ENCODE results near the gene CXCL11. TPM values are rescaled to one million over a fixed set of nuclear protein-coding genes. Genes with fewer than 3 reads are reported as not detected.

CXCL11 gene
- not detected for polyA plus RNA-seq (2012; ENCODE audit: insufficient read depth, insufficient read length, low read depth)

DNA sequence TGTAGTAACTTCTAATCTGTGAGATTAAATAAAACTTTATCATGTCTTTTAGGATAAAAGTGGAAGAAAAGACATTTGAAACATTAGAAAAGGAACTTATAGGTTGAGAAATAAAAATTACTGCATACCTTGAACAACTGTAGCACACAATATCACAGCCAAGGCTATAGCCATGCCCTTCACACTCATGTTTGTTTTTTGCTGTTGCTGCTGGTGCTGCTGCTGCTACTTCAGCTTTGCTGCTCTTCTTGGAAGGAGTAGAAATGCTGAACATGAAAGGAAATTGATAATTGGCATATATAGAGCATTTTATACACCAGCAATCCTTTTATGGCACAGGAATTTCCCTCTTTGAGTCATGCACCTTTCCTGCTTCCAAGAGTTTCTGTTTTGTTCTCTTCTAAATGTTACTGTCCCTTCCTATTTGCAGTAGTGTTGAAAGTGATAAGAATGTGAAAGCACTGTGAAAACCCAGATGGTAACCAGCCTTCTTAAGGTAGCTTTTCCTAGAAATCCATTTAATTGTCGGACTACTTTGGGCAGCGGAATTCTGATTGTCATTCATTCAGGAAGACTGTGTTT is at the start of gene CXCL11:
TSS of gene CXCL11 (minus strand) at position 272 of the 582 bp plus-strand sequence. CDS start at position 189, 83 bp downstream.
- H3K4me1 ChIP-seq = no peaks in the 10 kb centered on the region
- peaks cover 30% of the 10 kb centered on the region for H3K27me3 ChIP-seq
- H3K9me3 ChIP-seq = no peaks in the 10 kb centered on the region
- DNase-seq = no peak
- TF ChIP-seq, protein P1, sequence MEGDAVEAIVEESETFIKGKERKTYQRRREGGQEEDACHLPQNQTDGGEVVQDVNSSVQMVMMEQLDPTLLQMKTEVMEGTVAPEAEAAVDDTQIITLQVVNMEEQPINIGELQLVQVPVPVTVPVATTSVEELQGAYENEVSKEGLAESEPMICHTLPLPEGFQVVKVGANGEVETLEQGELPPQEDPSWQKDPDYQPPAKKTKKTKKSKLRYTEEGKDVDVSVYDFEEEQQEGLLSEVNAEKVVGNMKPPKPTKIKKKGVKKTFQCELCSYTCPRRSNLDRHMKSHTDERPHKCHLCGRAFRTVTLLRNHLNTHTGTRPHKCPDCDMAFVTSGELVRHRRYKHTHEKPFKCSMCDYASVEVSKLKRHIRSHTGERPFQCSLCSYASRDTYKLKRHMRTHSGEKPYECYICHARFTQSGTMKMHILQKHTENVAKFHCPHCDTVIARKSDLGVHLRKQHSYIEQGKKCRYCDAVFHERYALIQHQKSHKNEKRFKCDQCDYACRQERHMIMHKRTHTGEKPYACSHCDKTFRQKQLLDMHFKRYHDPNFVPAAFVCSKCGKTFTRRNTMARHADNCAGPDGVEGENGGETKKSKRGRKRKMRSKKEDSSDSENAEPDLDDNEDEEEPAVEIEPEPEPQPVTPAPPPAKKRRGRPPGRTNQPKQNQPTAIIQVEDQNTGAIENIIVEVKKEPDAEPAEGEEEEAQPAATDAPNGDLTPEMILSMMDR (IDR thresholded peaks at IDR 0.05; ENCODE audit: low read depth, low read length) = no peak
- no peak within 1 kb of the TSS for H3K4me3 ChIP-seq (ENCODE audit: low read depth, low read length)
- no peaks in the 10 kb centered on the region for H3K36me3 ChIP-seq

DNA sequence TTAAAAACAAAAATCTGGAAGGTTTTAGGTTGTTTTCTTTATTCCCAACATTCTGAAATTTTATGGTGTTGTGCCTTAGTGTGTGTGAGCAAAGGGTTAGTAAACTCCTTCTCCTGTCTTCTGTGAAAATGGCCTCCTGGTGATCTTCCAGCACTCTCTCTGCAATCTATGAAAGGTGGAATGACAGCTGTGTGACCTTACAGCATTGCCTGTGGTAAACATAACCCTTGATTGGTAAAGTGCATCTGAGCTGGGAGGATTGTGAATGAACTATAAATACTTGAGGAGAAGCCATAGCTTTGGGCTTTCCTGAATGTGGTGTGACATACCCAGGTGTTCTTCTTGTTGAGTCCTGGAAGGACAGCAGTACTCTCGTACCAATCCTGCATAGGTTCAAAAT is 48.7 kb upstream of the CXCL11 start:
- Histone ChIP-seq H3K4me3 (ENCODE audit: low read depth, low read length) (no peak overlapping the region), H3K4me1 (peaks cover 3% of the 10 kb centered on the region), H3K9me3 (no peaks in the 10 kb centered on the region), H3K36me3 (no peaks in the 10 kb centered on the region), H3K27me3 (no peaks in the 10 kb centered on the region)
- DNase-seq = no peak
- TF ChIP-seq, protein P1 (IDR thresholded peaks at IDR 0.05; ENCODE audit: low read depth, low read length) = no peak

DNA sequence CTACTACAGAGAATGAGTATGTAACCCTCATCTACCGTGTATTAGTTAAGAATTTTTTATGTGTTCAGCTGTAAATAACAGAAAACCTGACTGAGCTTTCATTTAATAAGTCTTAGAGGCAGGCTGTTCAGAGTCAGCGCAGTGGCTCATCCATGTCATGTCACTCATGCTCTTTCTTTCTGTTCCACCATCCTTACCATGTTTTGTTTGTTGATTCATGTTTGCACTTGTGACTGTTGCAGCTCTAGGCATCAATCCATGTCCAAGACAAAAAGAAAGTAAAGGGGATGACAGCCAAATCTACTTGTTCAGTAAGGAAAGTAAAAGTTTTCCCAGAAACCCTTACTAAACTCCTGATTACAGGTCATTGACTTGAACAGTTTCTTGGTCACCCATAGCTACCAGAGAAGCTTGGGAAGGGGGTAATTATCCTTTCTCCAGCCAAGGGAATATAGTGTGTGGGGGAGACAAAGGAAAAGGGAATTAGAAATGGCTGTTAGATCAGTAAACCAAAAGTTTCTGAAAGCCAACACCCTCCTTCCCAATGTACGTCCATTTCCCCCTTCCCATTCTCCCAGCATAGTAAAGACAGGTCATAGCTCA is 47.6 kb upstream of the CXCL11 start:
- no peaks in the 10 kb centered on the region; the same call in 1 of the 2 replicates for H3K27me3 ChIP-seq
- no peaks in the 10 kb centered on the region for H3K36me3 ChIP-seq
- peaks cover 3% of the 10 kb centered on the region for H3K4me1 ChIP-seq
- H3K4me3 ChIP-seq (ENCODE audit: low read depth, low read length) = no peak overlapping the region
- H3K9me3 ChIP-seq = no peaks in the 10 kb centered on the region
- DNase-seq = no peak
- TF ChIP-seq, protein P1 (IDR thresholded peaks at IDR 0.05; ENCODE audit: low read depth, low read length) = no peak

DNA sequence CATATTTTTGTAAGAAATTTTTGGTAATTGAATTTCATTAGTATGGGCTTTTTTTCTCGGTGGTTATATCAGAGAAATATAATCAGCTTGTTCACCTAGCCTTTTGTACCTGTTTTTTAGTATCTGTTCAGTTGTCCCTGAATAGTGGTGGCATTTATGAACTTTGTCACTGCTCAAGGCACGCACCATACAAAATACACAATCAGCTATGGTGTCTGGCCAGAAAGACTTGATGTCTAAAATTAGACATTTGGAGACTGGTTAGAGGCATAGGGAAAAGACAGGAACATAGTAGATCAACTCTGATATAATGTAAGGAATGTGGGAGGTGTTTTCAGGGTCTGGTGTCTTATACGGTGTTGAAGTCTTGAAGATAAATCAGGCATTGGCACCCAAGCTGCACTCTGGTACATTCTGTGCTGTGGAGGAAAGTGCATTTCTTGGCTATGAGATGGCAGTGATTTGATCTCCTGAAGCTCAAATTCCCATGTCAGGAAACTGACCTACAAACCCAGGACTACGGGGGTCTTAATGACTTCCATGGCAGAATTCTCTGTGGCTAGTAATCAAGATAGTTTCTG is 42.3 kb upstream of the CXCL11 start:
- Histone ChIP-seq H3K36me3 (no peaks in the 10 kb centered on the region), H3K4me1 (no peaks in the 10 kb centered on the region), H3K27me3 (no peaks in the 10 kb centered on the region; the same call in 1 of the 2 replicates), H3K4me3 (ENCODE audit: low read depth, low read length) (no peak overlapping the region), H3K9me3 (no peaks in the 10 kb centered on the region)
- TF ChIP-seq, protein P1 (IDR thresholded peaks at IDR 0.05; ENCODE audit: low read depth, low read length) = no peak
- DNase-seq = no peak

DNA sequence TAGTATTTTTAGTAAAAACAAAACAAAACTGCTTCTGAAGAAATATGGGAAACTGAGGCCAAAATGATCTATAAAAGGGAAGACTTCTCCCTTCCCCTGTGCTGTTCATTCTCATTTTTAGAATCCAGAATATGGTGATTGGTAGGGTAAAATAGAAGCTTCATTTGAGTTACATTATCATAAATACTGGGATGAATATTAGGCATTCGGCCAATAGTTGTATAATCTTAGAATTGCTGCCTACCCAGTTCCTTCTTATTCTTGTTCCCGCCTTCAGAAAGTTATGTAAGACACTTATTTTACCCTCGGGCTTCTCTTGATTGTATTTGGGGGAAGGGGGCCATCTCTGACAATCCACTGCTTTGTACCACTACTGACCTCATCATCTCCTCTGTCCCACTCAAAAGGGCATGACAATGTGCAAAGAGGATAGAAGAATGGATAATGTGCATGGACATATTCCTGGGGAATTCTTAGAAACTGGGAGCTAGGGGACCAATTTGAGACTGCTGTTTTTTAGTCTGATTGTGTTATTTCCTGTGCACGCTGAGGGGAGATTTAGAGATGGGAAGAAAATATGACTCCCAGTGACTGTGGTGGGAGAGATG is 39.2 kb upstream of the CXCL11 start:
- H3K4me1 ChIP-seq = no peaks in the 10 kb centered on the region
- no peaks in the 10 kb centered on the region for H3K9me3 ChIP-seq
- H3K36me3 ChIP-seq = no peaks in the 10 kb centered on the region
- TF ChIP-seq, protein P1 (IDR thresholded peaks at IDR 0.05; ENCODE audit: low read depth, low read length) = no peak
- no peaks in the 10 kb centered on the region; the same call in 1 of the 2 replicates for H3K27me3 ChIP-seq
- no peak overlapping the region for H3K4me3 ChIP-seq (ENCODE audit: low read depth, low read length)
- DNase-seq = no peak

All from BE2C (cell line).